Measurements from ENCODE around the gene BMPR1B. TPM values are rescaled to one million over a fixed set of nuclear protein-coding genes. Genes with fewer than 3 reads are reported as not detected.

BMPR1B gene
- total and polyA plus RNA-seq, 10 donors, result 0.12 to 2.4 (median 1.2) TPM

GRCh38 chr4:95118497-95118896 lies 360.7 kb downstream of the BMPR1B start:
- Histone ChIP-seq H3K4me1 (no peaks in the 10 kb centered on the region), H3K36me3 (no peaks in the 10 kb centered on the region), H3K27me3 (replicated peaks in 1 of 7) (no peaks in the 10 kb centered on the region), H3K9me3 (no peaks in the 10 kb centered on the region), H3K4me3 (no peak overlapping the region), H3K27ac (no peak overlapping the region)
- TF ChIP-seq, protein P1, sequence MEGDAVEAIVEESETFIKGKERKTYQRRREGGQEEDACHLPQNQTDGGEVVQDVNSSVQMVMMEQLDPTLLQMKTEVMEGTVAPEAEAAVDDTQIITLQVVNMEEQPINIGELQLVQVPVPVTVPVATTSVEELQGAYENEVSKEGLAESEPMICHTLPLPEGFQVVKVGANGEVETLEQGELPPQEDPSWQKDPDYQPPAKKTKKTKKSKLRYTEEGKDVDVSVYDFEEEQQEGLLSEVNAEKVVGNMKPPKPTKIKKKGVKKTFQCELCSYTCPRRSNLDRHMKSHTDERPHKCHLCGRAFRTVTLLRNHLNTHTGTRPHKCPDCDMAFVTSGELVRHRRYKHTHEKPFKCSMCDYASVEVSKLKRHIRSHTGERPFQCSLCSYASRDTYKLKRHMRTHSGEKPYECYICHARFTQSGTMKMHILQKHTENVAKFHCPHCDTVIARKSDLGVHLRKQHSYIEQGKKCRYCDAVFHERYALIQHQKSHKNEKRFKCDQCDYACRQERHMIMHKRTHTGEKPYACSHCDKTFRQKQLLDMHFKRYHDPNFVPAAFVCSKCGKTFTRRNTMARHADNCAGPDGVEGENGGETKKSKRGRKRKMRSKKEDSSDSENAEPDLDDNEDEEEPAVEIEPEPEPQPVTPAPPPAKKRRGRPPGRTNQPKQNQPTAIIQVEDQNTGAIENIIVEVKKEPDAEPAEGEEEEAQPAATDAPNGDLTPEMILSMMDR (IDR thresholded peaks at IDR 0.05 in 8 of 11, conservative IDR thresholded peaks at IDR 0.05 in 3 of 11), result no peak
- no peak for DNase-seq
- intact Hi-C loops (cut with DNase I; ENCODE audit: low total_unique reads), result no loop called here
- WGBS, 5 donors, result 75 to 93% (median 89%) methylated on average over 6 of the region's 6 CpGs

- H3K27me3 ChIP-seq (replicated peaks in 1 of 7), result no peaks in the 10 kb centered on the region
- no peak for TF ChIP-seq POLR2AphosphoS5 (IDR thresholded peaks at IDR 0.05)
- TF ChIP-seq, protein P1 (IDR thresholded peaks at IDR 0.05 in 8 of 11, conservative IDR thresholded peaks at IDR 0.05 in 3 of 11), result no peak
- no peak for TF ChIP-seq POLR2A (IDR thresholded peaks at IDR 0.05)
- no peak overlapping the region for H3K4me3 ChIP-seq
- DNase-seq, result no peak
- H3K27ac ChIP-seq, result no peak overlapping the region
- H3K4me1 ChIP-seq, result no peaks in the 10 kb centered on the region
- intact Hi-C loops (cut with DNase I; ENCODE audit: low total_unique reads), result no loop called here
- no peaks in the 10 kb centered on the region for H3K9me3 ChIP-seq
- no peaks in the 10 kb centered on the region for H3K36me3 ChIP-seq
- 81 to 88% (median 87%) methylated on average over 2 of the region's 2 CpGs for WGBS, 5 donors
Observed at GRCh38 chr4:95120456-95120855, 362.7 kb downstream of the BMPR1B start.

- Histone ChIP-seq H3K27me3 (replicated peaks in 1 of 7) (no peaks in the 10 kb centered on the region), H3K27ac (no peak overlapping the region), H3K9me3 (no peaks in the 10 kb centered on the region), H3K36me3 (no peaks in the 10 kb centered on the region), H3K4me1 (no peaks in the 10 kb centered on the region), H3K4me3 (no peak overlapping the region)
- TF ChIP-seq, protein P1 (IDR thresholded peaks at IDR 0.05 in 8 of 11, conservative IDR thresholded peaks at IDR 0.05 in 3 of 11), result no peak
- TF ChIP-seq POLR2AphosphoS5 (IDR thresholded peaks at IDR 0.05) (no peak), POLR2A (IDR thresholded peaks at IDR 0.05) (no peak)
- intact Hi-C loops (cut with DNase I; ENCODE audit: low total_unique reads), result no loop called here
- WGBS, 5 donors, result 80 to 88% (median 85%) methylated on average over 9 of the region's 9 CpGs
- DNase-seq, result no peak
Observed at GRCh38 chr4:95122001-95122400, 364.2 kb downstream of the BMPR1B start.

DNA sequence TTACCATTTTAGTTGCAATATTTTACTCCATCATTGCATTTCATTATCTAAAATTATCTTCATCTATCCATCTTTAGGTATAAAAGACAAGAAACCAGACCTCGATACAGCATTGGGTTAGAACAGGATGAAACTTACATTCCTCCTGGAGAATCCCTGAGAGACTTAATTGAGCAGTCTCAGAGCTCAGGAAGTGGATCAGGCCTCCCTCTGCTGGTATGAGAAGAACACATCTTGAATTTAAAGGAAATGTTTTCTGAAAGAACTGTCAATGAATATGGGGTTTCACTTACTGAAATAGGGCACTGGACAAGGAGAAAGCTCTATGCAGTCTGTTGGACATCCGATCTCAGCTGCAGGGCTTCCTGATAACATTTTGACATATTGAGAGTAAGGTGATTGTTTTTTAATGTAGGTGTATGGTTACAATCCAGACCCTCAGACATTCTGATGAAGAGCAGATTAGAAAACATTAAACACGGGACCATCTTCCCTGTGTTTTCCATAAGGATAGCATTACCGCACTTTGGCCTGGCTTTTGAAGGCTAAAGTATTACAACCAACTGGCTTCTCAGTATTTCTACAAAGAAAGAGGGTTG lies 367.2 kb downstream of the BMPR1B start:
- Histone ChIP-seq H3K27ac (no peak overlapping the region), H3K9me3 (no peaks in the 10 kb centered on the region), H3K4me1 (peaks cover 0 to 6% (median 0%) of the 10 kb centered on the region in 6 donors), H3K36me3 (no peaks in the 10 kb centered on the region), H3K27me3 (replicated peaks in 1 of 7) (no peaks in the 10 kb centered on the region), H3K4me3 (no peak overlapping the region)
- DNase-seq, result no peak
- intact Hi-C loops (cut with DNase I; ENCODE audit: low total_unique reads), result no loop called here
- WGBS, 5 donors, result 60 to 69% (median 68%) methylated on average over 4 of the region's 4 CpGs
- TF ChIP-seq, protein P1 (IDR thresholded peaks at IDR 0.05 in 8 of 11, conservative IDR thresholded peaks at IDR 0.05 in 3 of 11), result peak in 5 of 11 experiments; percentile 9 to 31 (median 17)
- TF ChIP-seq POLR2A (IDR thresholded peaks at IDR 0.05), result no peak
- no peak for TF ChIP-seq POLR2AphosphoS5 (IDR thresholded peaks at IDR 0.05)
